Left ventricle myocardium superior (tissue), 1 donor: ENCODE data around the gene TGFBR3L. TPM values are rescaled to one million over a fixed set of nuclear protein-coding genes. Genes with fewer than 3 reads are reported as not detected.
"Not testable (repeated sequence)": the region's sequence is repeated elsewhere in the genome, so short reads cannot be mapped to it uniquely, and the experiment has no call there.

Source experiments
- ATAC-seq: fragments of 200-7000 bp; cut with Tn5 transposase; one replicate; pipeline ENCODE4 v1.9.1; 2020; ENCODE audit warnings: mild to moderate bottlenecking, moderate library complexity
- DNase-seq: peaks from one replicate; pipeline ENCODE4 v3.0.0-alpha.2; 2020
- intact Hi-C: fragments of 100-400 bp; cut with micrococcal nuclease; formaldehyde crosslinking; loops from one replicate; pipeline ENCODE4 v1.11.0; 2022
- total RNA-seq: library from RNA; stranded (reverse); fragmentation: NEBNext Ultra II Directional; extraction: Animal tissue kit (Norgen Biotek cat#: 25700); gene quantifications from one replicate; pipeline ENCODE4 v1.2.1, GENCODE V29; 2021
- donor health status: DM: no; HTN: yes; CAD: no; lungs with severe emphysema.

The TGFBR3L gene
- total RNA-seq, 1 donor from 2014 or later: 11.4 TPM

DNA sequence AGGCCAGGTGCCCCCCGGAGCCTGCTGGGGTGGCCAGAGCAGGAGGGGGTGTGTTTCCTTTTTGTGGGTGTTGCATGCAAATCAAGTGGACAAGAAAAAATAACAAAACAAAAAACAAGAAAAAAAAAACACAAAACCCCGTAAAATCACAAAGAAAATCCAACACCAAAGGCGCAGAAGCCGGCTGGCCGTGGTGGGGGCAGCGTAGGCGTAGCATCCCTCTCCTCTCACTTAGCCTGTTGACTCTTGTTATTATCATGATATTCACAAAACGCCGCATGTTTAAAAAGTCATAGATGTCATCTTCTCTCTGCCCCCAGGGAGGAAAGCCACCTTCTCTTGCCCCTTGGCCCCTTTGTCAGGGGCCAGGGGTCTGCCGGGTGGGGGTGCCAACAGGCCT is 978 bp upstream of the TGFBR3L start:
- DNase-seq: no peak
- no peak for ATAC-seq
- intact Hi-C loops: no loop called here

DNA sequence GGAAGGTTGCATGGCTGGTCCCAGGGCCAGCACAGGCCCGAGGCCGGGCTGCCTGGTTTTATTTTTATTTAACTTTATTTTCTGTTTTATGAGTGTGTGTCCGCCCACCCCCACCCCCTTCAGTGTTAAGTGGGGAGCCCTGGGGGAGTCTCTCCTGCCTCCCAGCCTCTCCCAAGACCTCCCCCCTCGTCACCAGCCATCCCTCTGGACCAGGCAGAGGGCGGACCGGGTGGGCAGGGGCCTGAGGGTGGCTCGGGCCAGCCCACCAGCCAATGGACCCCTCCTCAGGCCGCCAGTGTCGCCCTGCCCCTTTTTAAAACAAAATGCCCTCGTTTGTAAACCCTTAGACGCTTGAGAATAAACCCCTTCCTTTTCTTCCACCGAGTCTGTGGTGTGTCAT is 531 bp upstream of the TGFBR3L start:
- intact Hi-C loops: no loop called here
- DNase-seq (no peak), ATAC-seq (no peak)

- DNase-seq (no peak), ATAC-seq (no peak)
- intact Hi-C loops: no loop called here
Observed at GRCh38 chr19:7915250-7916102, 846 bp downstream of the TGFBR3L start.

- intact Hi-C loops: no loop called here
- ATAC-seq (no peak), DNase-seq (peak; percentile 54)
Observed at GRCh38 chr19:7916103-7916954, 1.7 kb downstream of the TGFBR3L start.

DNA sequence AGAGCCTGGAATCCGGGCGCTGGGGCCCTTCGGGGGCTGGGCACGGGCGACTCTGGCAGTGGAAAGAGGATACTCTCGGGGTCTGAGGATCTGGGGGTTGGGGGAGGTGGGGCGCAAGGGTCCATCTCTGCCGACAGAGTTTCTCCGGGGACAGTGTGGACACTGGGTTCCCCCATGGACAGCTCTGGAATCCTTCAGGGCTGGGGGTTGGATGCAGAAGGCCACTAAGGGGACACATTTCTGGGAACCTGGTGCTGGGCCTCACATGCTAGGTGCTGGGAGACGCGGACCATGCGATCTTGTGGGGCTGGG is 2.3 kb downstream of the TGFBR3L start:
- ATAC-seq (no peak), DNase-seq (no peak)
- intact Hi-C loops: no loop called here

DNA sequence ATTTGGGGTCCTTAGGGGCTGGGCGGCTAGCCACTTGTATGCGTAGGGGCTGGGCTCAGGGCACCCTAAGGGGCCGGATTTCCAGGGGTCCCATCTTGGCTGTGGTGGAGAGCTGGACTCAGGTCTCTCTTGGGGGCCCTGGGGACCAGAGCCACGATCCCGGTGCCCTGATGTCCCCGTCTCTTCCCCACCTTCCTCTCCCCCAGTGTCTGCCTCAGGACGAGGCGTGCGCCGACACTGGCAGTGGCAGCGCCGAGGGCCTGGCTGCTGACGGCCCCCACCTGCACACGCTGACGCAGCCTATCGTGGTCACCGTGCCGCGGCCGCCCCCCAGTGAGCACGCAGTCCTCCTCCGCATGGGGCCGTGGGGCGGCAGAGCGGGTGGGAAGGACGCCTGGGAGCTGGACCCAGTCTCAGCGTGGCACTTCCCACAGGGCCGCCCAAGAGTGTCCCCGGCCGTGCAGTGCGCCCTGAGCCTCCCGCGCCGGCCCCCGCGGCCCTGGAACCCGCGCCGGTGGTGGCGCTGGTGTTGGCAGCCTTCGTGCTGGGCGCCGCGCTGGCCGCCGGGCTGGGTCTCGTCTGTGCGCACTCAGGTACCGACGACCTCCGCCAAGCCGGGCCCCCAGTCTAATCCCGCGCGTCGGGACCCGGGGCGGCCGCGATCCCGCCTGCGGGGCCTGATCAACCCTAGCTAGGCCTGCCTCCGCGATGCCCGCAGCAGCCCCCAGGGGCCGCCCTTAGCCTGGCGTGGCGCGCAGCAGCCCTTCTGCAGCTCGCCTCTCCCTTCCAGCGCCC is 2.8 kb downstream of the TGFBR3L start:
- intact Hi-C loops: no loop called here
- DNase-seq: peak; percentile 77
- peak; percentile 17 for ATAC-seq

DNA sequence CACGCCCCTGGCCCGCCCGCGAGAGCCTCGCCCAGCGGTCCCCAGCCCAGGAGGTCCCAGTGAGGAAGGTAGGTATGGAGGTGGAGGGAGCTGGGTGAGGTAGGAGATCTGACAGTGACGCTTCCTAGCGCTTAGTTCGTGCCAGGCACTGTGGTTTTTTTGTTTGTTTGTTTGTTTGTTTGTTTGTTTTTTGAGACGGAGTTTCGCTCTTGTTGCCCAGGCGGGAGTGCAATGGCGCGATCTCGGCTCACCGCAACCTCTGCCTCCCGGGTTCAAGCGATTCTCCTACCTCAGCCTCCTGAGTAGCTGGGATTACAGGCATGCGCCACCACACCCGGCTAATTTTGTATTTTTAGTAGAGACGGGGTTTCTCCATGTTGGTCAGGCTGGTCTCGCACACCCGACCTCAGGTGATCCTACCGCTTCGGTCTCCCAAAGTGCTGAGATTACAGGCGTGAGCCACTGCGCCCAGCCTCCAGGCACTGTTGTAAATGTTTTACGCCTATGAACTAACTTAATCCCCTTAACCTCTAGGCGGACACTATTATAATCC is 3.5 kb downstream of the TGFBR3L start:
- intact Hi-C loops, DNase-seq, ATAC-seq: not testable (repeated sequence)

GRCh38 chr19:7918615-7919421 is 4.2 kb downstream of the TGFBR3L start:
- ATAC-seq (no peak), DNase-seq (no peak)
- intact Hi-C loops: no loop called here

GRCh38 chr19:7919610-7920518 is 5.2 kb downstream of the TGFBR3L start, which contains the start of gene SNAPC2:
TSS of gene SNAPC2 (plus strand) at chr19:7920338. CDS start at chr19:7920367, 29 bp downstream.
- ATAC-seq (peak; percentile 72), DNase-seq (peak; percentile 99)
- intact Hi-C loops: no loop called here

DNA sequence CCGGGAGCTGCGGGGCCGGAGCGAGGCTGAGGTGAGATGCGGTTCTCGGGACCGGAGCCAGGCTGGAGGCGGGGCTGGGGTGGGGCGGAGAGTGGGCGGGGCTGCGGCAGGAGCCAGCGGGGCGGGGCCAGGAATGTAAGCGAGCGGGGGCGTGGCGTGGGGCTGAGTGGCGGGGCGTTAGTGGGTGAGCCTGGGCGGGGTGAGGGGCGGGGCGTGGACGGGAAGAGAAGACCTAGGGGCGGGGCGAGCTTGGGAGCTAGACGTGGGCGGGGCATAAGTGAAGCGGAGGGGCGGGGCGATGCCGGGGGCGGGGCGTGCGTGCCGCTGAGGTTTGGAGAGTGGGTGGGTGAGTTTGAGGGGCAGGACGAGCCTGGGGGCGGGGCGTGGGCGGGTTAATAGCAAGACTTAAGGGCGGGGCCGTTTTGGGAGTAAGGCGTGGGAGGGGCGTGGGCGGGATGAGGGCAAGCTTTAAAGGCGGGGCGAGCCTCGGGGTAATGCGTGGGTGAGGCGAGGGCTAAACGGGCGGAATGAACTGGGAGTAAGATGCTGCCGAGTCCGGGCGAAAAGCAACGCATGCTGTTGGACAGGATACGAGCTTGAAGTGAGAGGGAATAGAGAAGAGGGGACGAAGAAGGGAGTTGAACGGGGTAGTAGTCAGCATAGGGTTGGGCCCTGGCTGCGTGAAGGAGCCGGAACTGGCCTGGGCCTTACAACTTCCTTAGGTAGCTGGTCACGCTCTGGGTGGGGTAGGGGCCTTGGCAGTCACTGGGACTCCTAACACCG is 6.1 kb downstream of the TGFBR3L start:
- intact Hi-C loops: no loop called here
- peak; percentile 84 for ATAC-seq
- DNase-seq: peak; percentile 100

DNA sequence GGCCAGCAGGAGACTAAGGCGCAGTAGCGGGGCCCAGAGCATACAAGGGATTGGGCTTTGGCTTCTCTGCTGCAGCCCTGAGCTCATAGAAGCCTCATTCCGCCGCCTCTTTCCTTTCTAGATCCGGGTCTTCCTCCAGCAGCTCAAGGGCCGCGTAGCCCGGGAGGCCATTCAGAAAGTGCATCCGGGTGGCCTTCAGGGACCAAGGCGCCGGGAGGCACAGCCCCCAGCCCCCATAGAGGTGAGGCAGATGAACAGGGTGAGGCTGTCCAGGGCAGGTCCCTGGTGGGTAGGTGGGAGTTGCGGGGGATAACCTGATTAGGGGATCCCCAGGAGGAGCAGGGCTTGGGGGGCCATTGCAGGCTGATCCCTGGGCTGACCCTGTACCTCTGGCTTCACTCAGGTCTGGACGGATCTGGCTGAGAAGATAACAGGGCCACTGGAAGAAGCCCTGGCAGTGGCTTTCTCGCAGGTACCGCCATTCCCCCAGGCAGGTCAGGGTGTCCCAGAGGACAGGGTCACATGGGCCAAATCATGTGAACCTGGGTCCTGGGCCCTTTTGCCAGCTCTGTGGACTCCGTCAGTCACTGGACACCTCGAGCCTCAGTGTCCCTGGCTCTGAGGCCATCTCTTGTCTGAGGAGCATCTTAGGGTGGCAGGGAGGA is 6.8 kb downstream of the TGFBR3L start:
- ATAC-seq (no peak), DNase-seq (no peak)

DNA sequence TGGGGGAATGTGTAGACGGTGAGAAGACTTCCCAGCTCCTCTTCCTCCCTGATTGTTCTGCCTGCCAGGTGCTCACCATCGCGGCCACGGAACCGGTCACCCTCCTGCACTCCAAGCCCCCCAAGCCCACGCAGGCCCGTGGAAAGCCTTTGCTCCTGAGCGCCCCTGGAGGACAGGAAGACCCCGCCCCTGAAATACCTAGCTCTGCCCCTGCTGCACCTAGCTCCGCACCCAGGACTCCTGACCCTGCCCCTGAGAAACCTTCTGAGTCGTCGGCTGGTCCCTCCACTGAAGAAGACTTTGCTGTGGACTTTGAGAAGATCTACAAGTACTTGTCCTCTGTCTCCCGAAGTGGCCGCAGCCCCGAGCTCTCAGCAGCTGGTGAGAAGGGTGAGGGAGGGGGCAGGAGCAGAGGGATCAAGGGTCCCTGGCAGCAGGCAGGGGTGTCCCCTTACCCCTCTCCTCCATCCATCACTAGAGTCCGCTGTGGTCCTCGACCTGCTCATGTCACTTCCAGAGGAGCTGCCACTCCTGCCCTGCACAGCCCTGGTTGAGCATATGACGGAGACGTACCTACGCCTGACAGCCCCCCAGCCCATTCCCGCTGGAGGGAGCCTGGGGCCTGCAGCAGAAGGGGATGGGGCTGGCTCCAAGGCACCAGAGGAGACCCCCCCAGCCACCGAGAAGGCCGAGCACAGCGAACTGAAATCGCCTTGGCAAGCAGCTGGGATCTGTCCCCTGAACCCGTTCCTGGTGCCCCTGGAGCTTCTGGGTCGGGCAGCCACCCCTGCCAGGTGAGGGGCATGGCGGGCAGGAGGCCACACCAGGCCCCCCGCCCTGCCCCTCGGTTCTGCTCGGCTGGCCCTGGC is 7.6 kb downstream of the TGFBR3L start:
- intact Hi-C loops: no loop called here
- ATAC-seq: no peak
- DNase-seq: no peak

More for the DNA sequence above, 6.8 kb downstream of the TGFBR3L start:
- intact Hi-C loops: no loop called here

GRCh38 chr19:7922836-7923195 is 8.2 kb downstream of the TGFBR3L start:
- DNase-seq (no peak), ATAC-seq (no peak)
- intact Hi-C loops: no loop called here

- ATAC-seq (no peak), DNase-seq (no peak)
- intact Hi-C loops: no loop called here
Observed at GRCh38 chr19:7923295-7924191, 8.9 kb downstream of the TGFBR3L start.
